Ovary (tissue), 9 donors: ENCODE measurements around the gene RAPGEF2. TPM values are rescaled to one million over a fixed set of nuclear protein-coding genes. Genes with fewer than 3 reads are reported as not detected.

Experiments used
- DNase-seq, 5 donors: peaks; one replicate each; pipeline ENCODE4 v3.0.0-alpha.2; 2019 to 2020
- H3K27ac ChIP-seq, 2 donors: fragments of 200-600 bp; one replicate each; pipeline versions ENCODE4 v1.5.1 to v1.8.0; 2019 to 2022
- H3K27me3 ChIP-seq: fragments of 200-600 bp; one replicate; pipeline ENCODE4 v1.8.0; 2022
- H3K36me3 ChIP-seq: fragments of 200-600 bp; sonication (generic); one replicate; pipeline ENCODE4 v1.5.1; 2019
- H3K4me1 ChIP-seq: one replicate; pipeline ENCODE4 v1.8.1; 2013; ENCODE audit warnings: mild to moderate bottlenecking, moderate library complexity; ENCODE audit not compliant: insufficient read depth
- H3K4me3 ChIP-seq: fragments of 200-600 bp; sonication (generic); one replicate; pipeline ENCODE4 v1.5.1; 2017
- H3K9me3 ChIP-seq, 2 donors: fragments of 200-600 bp in 1 of 2; sonication (generic) in 1 of 2; one replicate each; pipeline versions ENCODE4 v1.5.1 to v1.8.1; 2013 to 2019; ENCODE audit warnings: mild to moderate bottlenecking in 1 of 2, moderate library complexity in 1 of 2
- CTCF ChIP-seq, 3 donors: fragments of 450-650 bp in 2 of 3; fragments of 200-600 bp in 1 of 3; IDR thresholded peaks; one replicate each; pipeline versions ENCODE4 v1.5.1 to v1.8.0; 2016 to 2022; ENCODE audit warnings: antibody characterized with exemption in 3 of 3, mild to moderate bottlenecking in 1 of 3
- EP300 ChIP-seq: sonication (generic); formaldehyde crosslinking; IDR thresholded peaks from one replicate; pipeline ENCODE4 v1.6.1; 2017; ENCODE audit warnings: antibody characterized with exemption
- POLR2A ChIP-seq: fragments of 450-650 bp; IDR thresholded peaks from one replicate; pipeline ENCODE4 v1.6.1; 2017; ENCODE audit warnings: antibody characterized with exemption, mild to moderate bottlenecking, moderate library complexity
- WGBS, 3 donors: extraction: QIAGEN DNeasy Blood & Tissue Kit in 1 of 3; methylation state at CpG; one replicate each; pipeline versions ENCODE4 v1.1.5 to v1.1.7; 2013 to 2017; 5-methylcytosine and 5-hydroxymethylcytosine counted together
- intact Hi-C, 4 donors: fragments of 100-400 bp; cut with DNase I; formaldehyde crosslinking; loops; one replicate each; pipeline versions ENCODE4 v1.11.0 to v1.15.1; 2022 to 2023
- polyA plus RNA-seq, 2 donors: library from polyadenylated mRNA; stranded (reverse); fragments of 200-250 nt in 1 of 2; fragments of 350-450 nt in 1 of 2; fragmentation: Illumina TruSeq in 1 of 2; extraction: RNeasy Lipid Tissue Mini Kit (QIAGEN cat#74804) in 1 of 2; gene quantifications; one replicate each; pipeline ENCODE4 v1.2.3, GENCODE V29; 2013 to 2014
- total RNA-seq, 7 donors: library from RNA; depleted of rRNA in 2 of 7; stranded (reverse); fragments of >200 nt in 2 of 7; fragmentation: NEBNext Ultra II Directional in 3 of 7; extraction: Animal tissue kit (Norgen Biotek cat#: 25700) in 3 of 7; gene quantifications; one replicate each; pipeline versions ENCODE4 v1.1.0 to v1.2.4, GENCODE V29; 2016 to 2023
- donor health status: DM: no; HTN: no; CAD: no; lungs with moderate emphysema.
- donor health status: DM: no; HTN: no; CAD: no.
- donor health status: Bipolar disorder and iron deficiency.
- donor health status: DM: yes; HTN: yes; CAD: no.
- donor health status: DM: no; HTN: no; CAD: no.
- donor health status: DM: yes; HTN: yes; CAD: no.

RAPGEF2 gene
- total and polyA plus RNA-seq, 9 donors = 11.5 to 46.5 (median 25.4) TPM

- Histone ChIP-seq H3K4me1 (peaks cover 2% of the 10 kb centered on the region), H3K36me3 (no peaks in the 10 kb centered on the region), H3K4me3 (no peak overlapping the region), H3K27ac (no peak overlapping the region), H3K27me3 (no peaks in the 10 kb centered on the region), H3K9me3 (no peaks in the 10 kb centered on the region)
- WGBS, 3 donors = 85 to 92% (median 86%) methylated on average over 6 of the region's 6 CpGs
- no peak for DNase-seq
- intact Hi-C loops = loop anchor here in 3 of 4 donors (10.0 kb wide), 4 partner anchors 340 to 480 kb away; partner anchors contain the start of gene PPID (in 2 of the 3)
- TF ChIP-seq EP300 = no peak
- TF ChIP-seq CTCF (IDR thresholded peaks at IDR 0.05) = no peak
- TF ChIP-seq POLR2A = no peak
These were observed 101.7 kb downstream of the RAPGEF2 start for GRCh38 chr4:159204566-159204965.

- WGBS, 3 donors = 96 to 99% (median 96%) methylated on average over 3 of the region's 3 CpGs
- Histone ChIP-seq H3K27me3 (no peaks in the 10 kb centered on the region), H3K4me3 (no peak overlapping the region), H3K27ac (no peak overlapping the region), H3K36me3 (no peaks in the 10 kb centered on the region), H3K9me3 (no peaks in the 10 kb centered on the region), H3K4me1 (peaks cover 2% of the 10 kb centered on the region)
- intact Hi-C loops = loop anchor here in 3 of 4 donors (10.0 kb wide), 4 partner anchors 341 to 481 kb away; partner anchors contain the start of gene PPID (in 2 of the 3)
- TF ChIP-seq EP300 (no peak), CTCF (IDR thresholded peaks at IDR 0.05) (no peak), POLR2A (no peak)
- no peak for DNase-seq
These were observed 102.6 kb downstream of the RAPGEF2 start for GRCh38 chr4:159205466-159205865.

GRCh38 chr4:159206427-159206871 is 103.6 kb downstream of the RAPGEF2 start:
- Histone ChIP-seq H3K4me3 (no peak overlapping the region), H3K4me1 (peaks cover 5% of the 10 kb centered on the region), H3K36me3 (no peaks in the 10 kb centered on the region), H3K9me3 (no peaks in the 10 kb centered on the region), H3K27ac (no peak overlapping the region), H3K27me3 (no peaks in the 10 kb centered on the region)
- no peak for DNase-seq
- intact Hi-C loops = loop anchor here in 3 of 4 donors (10.0 kb wide), 4 partner anchors 342 to 482 kb away; partner anchors contain the start of gene PPID (in 2 of the 3)
- 9 to 27% (median 10%) methylated on average over 4 of the region's 4 CpGs for WGBS, 3 donors
- TF ChIP-seq EP300 (no peak), CTCF (IDR thresholded peaks at IDR 0.05) (no peak), POLR2A (no peak)

- Histone ChIP-seq H3K27me3 (no peaks in the 10 kb centered on the region), H3K36me3 (no peaks in the 10 kb centered on the region), H3K4me3 (no peak overlapping the region), H3K9me3 (no peaks in the 10 kb centered on the region), H3K4me1 (peaks cover 5% of the 10 kb centered on the region), H3K27ac (no peak overlapping the region)
- no peak for DNase-seq
- WGBS, 3 donors = 64 to 79% (median 71%) methylated on average over 4 of the region's 4 CpGs
- intact Hi-C loops = loop anchor here in 3 of 4 donors (10.0 kb wide), 4 partner anchors 344 to 484 kb away; partner anchors contain the start of gene PPID (in 2 of the 3)
- no peak for TF ChIP-seq CTCF (IDR thresholded peaks at IDR 0.05)
- TF ChIP-seq POLR2A = no peak
- TF ChIP-seq EP300 = no peak
These were observed 106.4 kb downstream of the RAPGEF2 start for GRCh38 chr4:159209249-159209648.
